HG03354 (cell line): ENCODE results near the gene GLCE.

Source experiments
- ATAC-seq: cut with Tn5 transposase; IDR thresholded peaks from one replicate; pipeline ENCODE4 v1.9.1; 2021; ENCODE audit warnings: mild to moderate bottlenecking; ENCODE audit not compliant: unreplicated experiment, poor library complexity, severe bottlenecking

Gene GLCE

GRCh38 chr15:69236505-69236904, 76.1 kb downstream of the GLCE start:
- no peak for ATAC-seq

GRCh38 chr15:69237718-69238117, 77.3 kb downstream of the GLCE start:
- no peak for ATAC-seq

GRCh38 chr15:69244798-69245197, 84.4 kb downstream of the GLCE start:
- ATAC-seq = no peak

- ATAC-seq = no peak
Measured at GRCh38 chr15:69253156-69253555, 92.7 kb downstream of the GLCE start.

- ATAC-seq = no peak
Measured at GRCh38 chr15:69265347-69265955, 105.0 kb downstream of the GLCE start.

GRCh38 chr15:69271217-69271616, 110.8 kb downstream of the GLCE start:
- no peak for ATAC-seq

- no peak for ATAC-seq
Measured at GRCh38 chr15:69272139-69272538, 111.7 kb downstream of the GLCE start.

GRCh38 chr15:69272891-69273290, 112.5 kb downstream of the GLCE start:
- ATAC-seq = no peak

GRCh38 chr15:69275074-69275670, 114.7 kb downstream of the GLCE start:
- ATAC-seq = no peak

GRCh38 chr15:69275933-69276560, 115.6 kb downstream of the GLCE start:
- no peak for ATAC-seq

- no peak for ATAC-seq
Measured at GRCh38 chr15:69277316-69277715, 116.9 kb downstream of the GLCE start.

GRCh38 chr15:69279636-69280035, 119.2 kb downstream of the GLCE start:
- ATAC-seq = no peak

- ATAC-seq = no peak
Measured at GRCh38 chr15:69280783-69281182, 120.3 kb downstream of the GLCE start.

GRCh38 chr15:69282104-69282743, 121.8 kb downstream of the GLCE start:
- no peak for ATAC-seq

- ATAC-seq = no peak
Measured at GRCh38 chr15:69285834-69286233, 125.4 kb downstream of the GLCE start.

GRCh38 chr15:69288011-69288410, 127.6 kb downstream of the GLCE start:
- ATAC-seq = no peak

- ATAC-seq = no peak
Measured at GRCh38 chr15:69288531-69289341, 128.3 kb downstream of the GLCE start.

- no peak for ATAC-seq
Measured at GRCh38 chr15:69289342-69290146, 129.1 kb downstream of the GLCE start.
